Measurements from ENCODE around the gene ZNF217. TPM values are rescaled to one million over a fixed set of nuclear protein-coding genes. Genes with fewer than 3 reads are reported as not detected.

Gene ZNF217
- total and polyA plus RNA-seq, 9 of the 15 experiments (the other 6 are each of a cell fraction or from before 2014, with no cell fraction given), result 3.0 to 41.8 (median 16.8) TPM

GRCh38 chr20:53594068-53595017 lies 704 bp upstream of the ZNF217 start (continued):
- TF ChIP-seq NR3C1 (CRISPR knock-in tag; IDR thresholded peaks at IDR 0.05) (no peak), ZBTB33 (CRISPR knock-in tag; IDR thresholded peaks at IDR 0.05) (0 out of 2 replicates have a peak, but pooled peaks have one; percentile 23), POLR2AphosphoS5 (IDR thresholded peaks at IDR 0.05; ENCODE audit: control insufficient read depth, insufficient read depth, low read depth, low read length) (no peak; the same call in 1 of the 2 replicates), ZNF589 (CRISPR knock-in tag; IDR thresholded peaks at IDR 0.05; ENCODE audit: low read depth) (peak; percentile 93), ZNF3 (CRISPR knock-in tag; IDR thresholded peaks at IDR 0.05) (no peak), CC2D1A (IDR thresholded peaks at IDR 0.05) (no peak), MCM7 (IDR thresholded peaks at IDR 0.05) (no peak), PML (IDR thresholded peaks at IDR 0.05; ENCODE audit: low read length) (0 out of 2 replicates have a peak, but pooled peaks have one; percentile 19), RBBP5 (IDR thresholded peaks at IDR 0.05; ENCODE audit: borderline replicate concordance, insufficient read depth, low read length, poor library complexity, severe bottlenecking) (peak; percentile 28), ZKSCAN3 (CRISPR knock-in tag; IDR thresholded peaks at IDR 0.05) (no peak), SREBF2 (CRISPR knock-in tag; IDR thresholded peaks at IDR 0.05) (no peak), NCOA4 (IDR thresholded peaks at IDR 0.05; ENCODE audit: partially characterized antibody) (no peak), SETDB1 (IDR thresholded peaks at IDR 0.05; ENCODE audit: low read length) (no peak), ATF4 (CRISPR knock-in tag; IDR thresholded peaks at IDR 0.05) (no peak), VEZF1 (CRISPR knock-in tag; IDR thresholded peaks at IDR 0.05) (peak; percentile 97), CREB5 (CRISPR knock-in tag; IDR thresholded peaks at IDR 0.05) (no peak), KDM4B (IDR thresholded peaks at IDR 0.05; ENCODE audit: borderline replicate concordance in 2 of 2, low read depth in 1 of 2) (no peak), ZNF512 (tag; IDR thresholded peaks at IDR 0.05) (no peak), ZBTB7A (IDR thresholded peaks at IDR 0.05; ENCODE audit: borderline replicate concordance, control insufficient read depth, low read depth, low read length) (peak; percentile 99)
